AG04450 (cell line): ENCODE measurements around the gene TOLLIP. TPM values are rescaled to one million over a fixed set of nuclear protein-coding genes. Genes with fewer than 3 reads are reported as not detected.

ENCODE experiments used
- CTCF ChIA-PET: fragments of 300-600, 350-600 bp; formaldehyde crosslinking; extraction: SDS; loops from one replicate; lab custom pipeline; 2022; ENCODE audit warnings: antibody characterized with exemption, inconsistent platforms; lab: Charles Lee
- POLR2A ChIA-PET: fragments of 350-600 bp; formaldehyde crosslinking; extraction: SDS; loops from one replicate; lab custom pipeline; 2021; ENCODE audit warnings: antibody characterized with exemption, inconsistent platforms; lab: Yijun Ruan, JAX
- DNase-seq: peaks from one replicate; pipeline ENCODE4 v3.0.0-alpha.2; 2011; ENCODE audit warnings: low read depth, low spot score
- H3K27ac ChIP-seq: one replicate; pipeline ENCODE4 v1.5.1; 2012; ENCODE audit warnings: low read depth, low read length, control low read depth
- H3K27me3 ChIP-seq: one replicate; pipeline ENCODE4 v1.6.0; 2012; ENCODE audit warnings: low read length; ENCODE audit not compliant: control insufficient read depth, insufficient read depth
- H3K4me3 ChIP-seq: 2 replicates; pipeline ENCODE4 v1.5.1; 2011; ENCODE audit warnings: mild to moderate bottlenecking, low read depth, low read length, control low read depth
- H3K9me3 ChIP-seq: 2 replicates; pipeline ENCODE4 v1.5.1; 2012; ENCODE audit warnings: low read length; ENCODE audit not compliant: control insufficient read depth, insufficient read depth
- CTCF ChIP-seq: IDR thresholded peaks from 2 replicates; pipeline ENCODE4 v1.5.1; 2011; ENCODE audit warnings: low read depth, low read length, control low read depth, inconsistent platforms
- polyA plus RNA-seq: library from polyadenylated mRNA; depleted of rRNA; stranded (reverse); fragments of >200 nt; gene quantifications from 2 replicates; pipeline ENCODE4 v1.2.3, GENCODE V29; 2011

Gene TOLLIP
- polyA plus RNA-seq, 1 experiment = 24.3 TPM

- Histone ChIP-seq H3K27ac (no peak overlapping the region), H3K4me3 (no peak overlapping the region), H3K27me3 (peaks cover 23% of the 10 kb centered on the region), H3K9me3 (no peaks in the 10 kb centered on the region; the same call in 1 of the 2 replicates)
- no peak for DNase-seq
- no peak for TF ChIP-seq CTCF
- POLR2A ChIA-PET = no interaction called here
- CTCF ChIA-PET = no interaction called here
Measured at GRCh38 chr11:1346669-1347390, 37.4 kb upstream of the TOLLIP start.

- DNase-seq = no peak
- no peaks in the 10 kb centered on the region; the same call in 1 of the 2 replicates for H3K9me3 ChIP-seq
- ChIA-PET POLR2A (no interaction called here), CTCF (no interaction called here)
- no peak overlapping the region for H3K27ac ChIP-seq
- no peak overlapping the region for H3K4me3 ChIP-seq
- TF ChIP-seq CTCF = no peak
- peaks cover 23% of the 10 kb centered on the region for H3K27me3 ChIP-seq
Measured at GRCh38 chr11:1345737-1346513, 36.5 kb upstream of the TOLLIP start.

- no peak overlapping the region for H3K4me3 ChIP-seq
- ChIA-PET POLR2A (no interaction called here), CTCF (no interaction called here)
- no peak for TF ChIP-seq CTCF
- H3K9me3 ChIP-seq = no peaks in the 10 kb centered on the region; the same call in 1 of the 2 replicates
- peaks cover 12% of the 10 kb centered on the region for H3K27me3 ChIP-seq
- no peak for DNase-seq
- H3K27ac ChIP-seq = no peak overlapping the region
Measured at GRCh38 chr11:1344056-1344635, 34.7 kb upstream of the TOLLIP start.

GRCh38 chr11:1343391-1344055 lies 34.1 kb upstream of the TOLLIP start:
- POLR2A ChIA-PET = no interaction called here

More at GRCh38 chr11:1343391-1344055, 34.1 kb upstream of the TOLLIP start:
- no peak overlapping the region for H3K27ac ChIP-seq
- CTCF ChIA-PET = interaction anchor here (0.9 kb wide), 1 partner anchor 41 kb away, joined by 4 read pairs; no protein-coding TSS in a partner anchor
- peaks cover 12% of the 10 kb centered on the region for H3K27me3 ChIP-seq
- no peak overlapping the region for H3K4me3 ChIP-seq
- TF ChIP-seq CTCF = no peak
- DNase-seq = no peak
- H3K9me3 ChIP-seq = no peaks in the 10 kb centered on the region; the same call in 1 of the 2 replicates
